Esophagus muscularis mucosa (tissue), 4 donors: ENCODE data around the gene MTCL1. TPM values are rescaled to one million over a fixed set of nuclear protein-coding genes. Genes with fewer than 3 reads are reported as not detected.
A peak's percentile ranks its signal among the peaks of the same experiment; 100 is the strongest.

Source experiments
- DNase-seq: peaks from one replicate; pipeline ENCODE4 v3.0.0-alpha.2; 2017; ENCODE audit errors: extremely low spot score
- H3K27ac ChIP-seq, 4 donors: fragments of 200-600 bp; sonication (generic); replicated peaks in 1 of 4; 1 replicate in 3 of 4; 2 replicates in 1 of 4; pipeline ENCODE4 v1.5.1; 2016 to 2019; ENCODE audit warnings: mild to moderate bottlenecking in 1 of 4
- H3K27me3 ChIP-seq, 4 donors: fragments of 200-600 bp; sonication (generic); one replicate each; pipeline versions ENCODE4 v1.5.1 to v1.6.0; 2016 to 2019
- H3K36me3 ChIP-seq, 4 donors: fragments of 200-600 bp; sonication (generic); one replicate each; pipeline ENCODE4 v1.5.1; 2016 to 2019
- H3K4me1 ChIP-seq, 4 donors: fragments of 200-600 bp; sonication (generic); one replicate each; pipeline ENCODE4 v1.5.1; 2016 to 2019
- H3K4me3 ChIP-seq, 4 donors: fragments of 200-600 bp; sonication (generic); 1 replicate in 2 of 4; 2 replicates in 2 of 4; pipeline ENCODE4 v1.5.1; 2016 to 2019; ENCODE audit warnings: mild to moderate bottlenecking in 4 of 4, moderate library complexity in 1 of 4
- H3K9me3 ChIP-seq, 4 donors: fragments of 200-600 bp; sonication (generic); 1 replicate in 3 of 4; 2 replicates in 1 of 4; pipeline ENCODE4 v1.5.1; 2016 to 2019
- CTCF ChIP-seq, 3 experiments: fragments of 200-600 bp in 2 of 3; fragments of 450-650 bp in 1 of 3; sonication (generic) in 2 of 3; IDR thresholded peaks; one replicate each; pipeline ENCODE4 v1.5.1; 2017 to 2019; ENCODE audit warnings: antibody characterized with exemption in 3 of 3, mild to moderate bottlenecking in 2 of 3, moderate library complexity in 1 of 3
- EP300 ChIP-seq: sonication (generic); formaldehyde crosslinking; IDR thresholded peaks from one replicate; pipeline ENCODE4 v1.6.1; 2017; ENCODE audit warnings: antibody characterized with exemption
- POLR2A ChIP-seq: fragments of 450-650 bp; IDR thresholded peaks from one replicate; pipeline ENCODE4 v1.6.1; 2017; ENCODE audit warnings: antibody characterized with exemption, moderate library complexity, mild to moderate bottlenecking, low read depth
- POLR2AphosphoS5 ChIP-seq, 2 donors: sonication (generic); formaldehyde crosslinking; IDR thresholded peaks; one replicate each; pipeline ENCODE4 v1.6.1; 2017; ENCODE audit warnings: antibody characterized with exemption in 2 of 2
- WGBS: methylation state at CpG from one replicate; pipeline ENCODE4 v1.1.5; 2018; 5-methylcytosine and 5-hydroxymethylcytosine counted together
- intact Hi-C: fragments of 100-400 bp; cut with DNase I; formaldehyde crosslinking; loops from one replicate; pipeline ENCODE4 v1.15.1; 2023
- total RNA-seq, 4 donors: library from RNA; depleted of rRNA; stranded (reverse); fragments of >200 nt; gene quantifications; one replicate each; pipeline versions ENCODE4 v1.1.0 to v1.2.1, GENCODE V29; 2016

Gene MTCL1
- total RNA-seq, 4 donors from 2014 or later = 32.3 to 48.0 (median 38.6) TPM

- no peaks in the 10 kb centered on the region for H3K36me3 ChIP-seq
- TF ChIP-seq EP300 (no peak), CTCF (IDR thresholded peaks at IDR 0.05) (no peak), POLR2AphosphoS5 (IDR thresholded peaks at IDR 0.05) (no peak)
- H3K9me3 ChIP-seq = no peaks in the 10 kb centered on the region
- peaks cover 0 to 56% (median 35%) of the 10 kb centered on the region in 4 donors for H3K4me1 ChIP-seq
- WGBS = 82% methylated on average over 7 of the region's 7 CpGs
- intact Hi-C loops = no loop called here
- H3K27ac ChIP-seq = no peak overlapping the region
- H3K4me3 ChIP-seq = no peak overlapping the region
- no peak for DNase-seq
- H3K27me3 ChIP-seq = no peaks in the 10 kb centered on the region
These were observed 38.7 kb downstream of the MTCL1 start for GRCh38 chr18:8744038-8744437.

- Histone ChIP-seq H3K4me3 (no peak overlapping the region), H3K36me3 (no peaks in the 10 kb centered on the region), H3K27ac (no peak overlapping the region), H3K4me1 (peaks cover 0 to 62% (median 40%) of the 10 kb centered on the region in 4 donors), H3K27me3 (no peaks in the 10 kb centered on the region), H3K9me3 (no peaks in the 10 kb centered on the region)
- TF ChIP-seq POLR2AphosphoS5 (IDR thresholded peaks at IDR 0.05) (no peak), POLR2A (no peak), CTCF (IDR thresholded peaks at IDR 0.05) (no peak), EP300 (no peak)
- intact Hi-C loops = no loop called here
- WGBS = 81% methylated on average over 4 of the region's 4 CpGs
- DNase-seq = no peak
These were observed 39.3 kb downstream of the MTCL1 start for GRCh38 chr18:8744656-8745055.

- no peaks in the 10 kb centered on the region for H3K36me3 ChIP-seq
- no peak for TF ChIP-seq POLR2A
- TF ChIP-seq POLR2AphosphoS5 (IDR thresholded peaks at IDR 0.05) = no peak
- no peak for TF ChIP-seq CTCF (IDR thresholded peaks at IDR 0.05)
- no peak for TF ChIP-seq EP300
- H3K4me3 ChIP-seq = no peak overlapping the region
- H3K27me3 ChIP-seq = no peaks in the 10 kb centered on the region
- peaks cover 0 to 69% (median 46%) of the 10 kb centered on the region in 4 donors for H3K4me1 ChIP-seq
- WGBS = 82% methylated on average over 15 of the region's 15 CpGs
- intact Hi-C loops = no loop called here
- no peak overlapping the region for H3K27ac ChIP-seq
- no peaks in the 10 kb centered on the region for H3K9me3 ChIP-seq
- DNase-seq = no peak
These were observed 40.1 kb downstream of the MTCL1 start for GRCh38 chr18:8745355-8746014.

GRCh38 chr18:8747440-8747937 lies 42.1 kb downstream of the MTCL1 start:
- Histone ChIP-seq H3K4me1 (peaks cover 0 to 69% (median 50%) of the 10 kb centered on the region in 4 donors), H3K4me3 (no peak overlapping the region), H3K27ac (peak overlapping the region; percentile 27 to 46 (median 30)), H3K9me3 (no peaks in the 10 kb centered on the region), H3K36me3 (no peaks in the 10 kb centered on the region), H3K27me3 (no peaks in the 10 kb centered on the region)
- intact Hi-C loops = no loop called here
- DNase-seq = no peak
- 54% methylated on average over 6 of the region's 6 CpGs for WGBS
- TF ChIP-seq CTCF (IDR thresholded peaks at IDR 0.05) = no peak
- no peak for TF ChIP-seq POLR2A
- TF ChIP-seq POLR2AphosphoS5 (IDR thresholded peaks at IDR 0.05) = no peak
- no peak for TF ChIP-seq EP300
